Immature natural killer cell (primary cell): ENCODE measurements around the gene ZC3H18. TPM values are rescaled to one million over a fixed set of nuclear protein-coding genes. Genes with fewer than 3 reads are reported as not detected.
A peak's percentile ranks its signal among the peaks of the same experiment; 100 is the strongest.

Source experiments
- DNase-seq, 3 donors: peaks; one replicate each; pipeline ENCODE4 v3.0.0; 2022; ENCODE audit warnings: mixed read lengths in 1 of 3
- H3K27ac Mint-ChIP-seq, 6 donors: one replicate each; pipeline ENCODE4 v1.8.0; 2020; ENCODE audit warnings: mixed read lengths in 6 of 6, mild to moderate bottlenecking in 5 of 6, inconsistent platforms in 4 of 6, moderate library complexity in 3 of 6
- H3K27me3 Mint-ChIP-seq, 3 donors: one replicate each; pipeline ENCODE4 v1.8.0; 2020 to 2021; ENCODE audit warnings: low read depth in 3 of 3, mild to moderate bottlenecking in 3 of 3, mixed read lengths in 3 of 3, moderate library complexity in 3 of 3, inconsistent platforms in 1 of 3
- H3K36me3 Mint-ChIP-seq, 3 donors: one replicate each; pipeline ENCODE4 v1.8.0; 2020; ENCODE audit warnings: mixed read lengths in 3 of 3, inconsistent platforms in 2 of 3, mild to moderate bottlenecking in 2 of 3
- H3K4me1 Mint-ChIP-seq, 2 donors: one replicate each; pipeline ENCODE4 v1.8.0; 2020; ENCODE audit warnings: inconsistent platforms in 2 of 2, mild to moderate bottlenecking in 2 of 2, mixed read lengths in 2 of 2, moderate library complexity in 1 of 2
- H3K4me3 Mint-ChIP-seq, 5 donors: one replicate each; pipeline ENCODE4 v1.8.0; 2020; ENCODE audit warnings: mild to moderate bottlenecking in 5 of 5, mixed read lengths in 5 of 5, inconsistent platforms in 3 of 5, moderate library complexity in 3 of 5
- H3K9me3 Mint-ChIP-seq, 6 donors: one replicate each; pipeline ENCODE4 v1.8.0; 2020; ENCODE audit warnings: mild to moderate bottlenecking in 6 of 6, mixed read lengths in 6 of 6, inconsistent platforms in 4 of 6, moderate library complexity in 3 of 6
- polyA plus RNA-seq, 3 donors: library from polyadenylated mRNA; unstranded; fragments of 300-500 nt; fragmentation: Illumina TruSeq; gene quantifications; one replicate each; pipeline ENCODE4 v1.2.3, GENCODE V29; 2021

Gene ZC3H18
- polyA plus RNA-seq, 3 donors from 2014 or later = 1.0 to 29.0 (median 8.7) TPM

- no peak for DNase-seq
- Mint-ChIP-seq H3K4me3 (no peak overlapping the region), H3K27me3 (peaks cover 1 to 6% (median 4%) of the 10 kb centered on the region in 3 donors), H3K36me3 (peaks cover 0 to 3% (median 0%) of the 10 kb centered on the region in 3 donors), H3K9me3 (no peaks in the 10 kb centered on the region), H3K4me1 (peaks cover 19 to 21% of the 10 kb centered on the region in 2 donors), H3K27ac (no peak overlapping the region)
Observed at GRCh38 chr16:88677721-88678120, 107.5 kb downstream of the ZC3H18 start.

DNA sequence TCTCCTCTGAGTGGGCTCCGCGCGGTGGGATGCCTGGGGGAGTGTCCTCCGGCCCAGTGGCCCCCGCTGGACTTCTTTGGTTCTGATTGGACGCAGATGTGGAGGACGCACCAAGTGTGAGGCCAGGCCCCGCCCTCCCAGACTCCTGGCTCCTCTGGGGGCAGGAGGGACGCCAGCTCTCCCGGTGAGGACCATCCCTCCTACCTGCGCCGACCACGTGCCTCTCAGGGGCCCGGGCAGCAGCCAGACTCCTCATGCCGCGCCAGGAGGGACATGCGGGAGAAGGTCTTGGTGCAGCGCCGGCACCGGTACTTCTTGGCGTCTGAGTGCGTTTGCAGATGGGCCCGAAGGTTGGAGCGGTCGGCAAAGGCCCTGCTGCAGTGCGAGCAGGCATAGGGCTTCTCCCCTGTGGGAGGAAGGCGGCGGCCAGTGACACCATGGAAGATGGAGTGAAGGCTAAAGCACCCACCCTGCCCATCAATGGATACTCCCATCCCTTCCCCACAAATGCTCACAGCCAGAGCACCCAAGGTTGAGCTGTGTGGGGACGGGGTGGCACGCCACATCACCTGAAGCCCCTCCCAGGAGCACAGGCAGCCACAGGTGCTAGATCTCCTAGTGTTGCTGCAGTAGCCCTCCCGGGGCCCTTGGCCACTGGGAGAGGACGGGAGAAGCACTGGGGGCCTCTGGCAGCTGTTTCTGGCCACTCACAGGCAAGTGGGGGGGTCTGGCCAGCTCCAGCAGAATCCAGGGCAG is 108.2 kb downstream of the ZC3H18 start:
- Mint-ChIP-seq H3K27me3 (peaks cover 1 to 6% (median 5%) of the 10 kb centered on the region in 3 donors), H3K36me3 (peaks cover 0 to 3% (median 0%) of the 10 kb centered on the region in 3 donors), H3K27ac (no peak overlapping the region), H3K4me3 (no peak overlapping the region), H3K4me1 (peaks cover 20 to 21% of the 10 kb centered on the region in 2 donors), H3K9me3 (no peaks in the 10 kb centered on the region)
- DNase-seq = no peak

GRCh38 chr16:88680554-88681083 is 110.4 kb downstream of the ZC3H18 start:
- peak overlapping the region in 3 of 6 donors; percentile 14 to 86 (median 46) for H3K27ac Mint-ChIP-seq
- H3K4me3 Mint-ChIP-seq = peak overlapping the region in 2 of 5 donors; percentile 9 to 29
- H3K36me3 Mint-ChIP-seq = no peaks in the 10 kb centered on the region
- peaks cover 34 to 37% of the 10 kb centered on the region in 2 donors for H3K4me1 Mint-ChIP-seq
- peaks cover 1 to 7% (median 4%) of the 10 kb centered on the region in 3 donors for H3K27me3 Mint-ChIP-seq
- no peaks in the 10 kb centered on the region for H3K9me3 Mint-ChIP-seq
- no peak for DNase-seq

DNA sequence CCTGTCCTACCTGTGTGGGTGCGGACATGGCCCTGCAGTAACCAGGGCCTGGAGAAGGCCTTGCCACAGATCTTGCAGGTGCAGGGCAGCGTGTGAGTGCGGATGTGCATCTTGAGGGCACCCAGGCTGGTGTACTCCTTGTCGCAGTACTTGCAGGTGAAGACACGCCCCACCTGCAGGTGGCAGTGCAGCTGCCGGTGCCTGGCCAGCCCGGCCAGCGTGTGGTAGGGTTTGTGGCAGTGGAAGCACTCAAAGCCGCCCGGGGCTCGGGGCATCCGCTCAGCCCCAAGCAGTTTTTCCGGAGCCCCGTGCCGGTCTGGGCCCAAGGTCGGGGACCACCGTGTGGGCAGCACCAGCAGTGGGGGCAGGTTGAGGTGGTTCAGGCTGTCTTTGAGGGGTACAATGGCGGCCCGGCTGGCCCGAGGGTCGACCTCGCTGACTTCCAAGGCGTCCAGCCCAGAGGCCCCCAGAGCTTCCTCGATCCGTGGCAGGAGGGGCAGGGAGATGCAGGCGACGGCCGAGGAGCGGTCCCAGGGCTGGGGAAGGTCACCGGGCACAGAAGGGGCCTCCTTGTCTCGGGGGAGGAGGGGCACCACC is 111.0 kb downstream of the ZC3H18 start:
- H3K4me1 Mint-ChIP-seq = peaks cover 34 to 37% of the 10 kb centered on the region in 2 donors
- H3K9me3 Mint-ChIP-seq = no peaks in the 10 kb centered on the region
- peak overlapping the region; percentile 28 to 94 (median 86) for H3K27ac Mint-ChIP-seq
- H3K27me3 Mint-ChIP-seq = peaks cover 1 to 7% (median 4%) of the 10 kb centered on the region in 3 donors
- peak in 2 of 3 donors; percentile 42 to 47 for DNase-seq
- peak overlapping the region in 4 of 5 donors; percentile 9 to 76 (median 62) for H3K4me3 Mint-ChIP-seq
- H3K36me3 Mint-ChIP-seq = no peaks in the 10 kb centered on the region

Other genes with a start within 250 kb of the ZC3H18 start
- gene ZNF469, start 187.4 kb upstream of the ZC3H18 start, polyA plus RNA-seq = under 1 TPM in 2 of 3 donors, not detected in 1; 0.11 to 0.65 TPM
- gene ZFPM1, start 117.1 kb upstream of the ZC3H18 start, polyA plus RNA-seq = under 1 TPM in 2 of 3 donors, not detected in 1; 0.14 to 0.75 TPM
- under 1 TPM in 2 of 3 donors, not detected in 1; 0.64 to 0.80 TPM for gene IL17C, start 68.2 kb downstream of the ZC3H18 start, polyA plus RNA-seq
- 1,000 to 10,000 TPM; 2,079 to 2,787 (median 2,690) TPM for gene CYBA, start 80.7 kb downstream of the ZC3H18 start, polyA plus RNA-seq
- 10 to 100 TPM; 79.4 to 96.6 (median 87.6) TPM for gene MVD, start 92.7 kb downstream of the ZC3H18 start, polyA plus RNA-seq
- gene SNAI3, start 116.1 kb downstream of the ZC3H18 start, polyA plus RNA-seq = 10 to 100 TPM in 2 of 3 donors, 1 to 10 TPM in 1; 9.0 to 12.4 (median 11.7) TPM
- 100 to 1,000 TPM; 129 to 157 (median 141) TPM for gene RNF166, start 136.0 kb downstream of the ZC3H18 start, polyA plus RNA-seq
- gene CTU2, start 136.1 kb downstream of the ZC3H18 start, polyA plus RNA-seq = 10 to 100 TPM; 21.4 to 23.0 (median 22.0) TPM
- 10 to 100 TPM in 2 of 3 donors, 1 to 10 TPM in 1; 5.2 to 41.2 (median 13.1) TPM for gene PIEZO1, start 214.8 kb downstream of the ZC3H18 start, polyA plus RNA-seq
- gene CDT1, start 233.4 kb downstream of the ZC3H18 start, polyA plus RNA-seq = 1 to 10 TPM in 2 of 3 donors, not detected in 1; 1.3 to 3.1 TPM
- 100 to 1,000 TPM; 432 to 476 (median 450) TPM for gene APRT, start 241.5 kb downstream of the ZC3H18 start, polyA plus RNA-seq